GM21528 (cell line): ENCODE measurements around the gene MED19.
A peak's percentile ranks its signal among the peaks of the same experiment; 100 is the strongest.
"Not testable (repeated sequence)": the region's sequence is repeated elsewhere in the genome, so short reads cannot be mapped to it uniquely, and the experiment has no call there.

Source experiments
- ATAC-seq: cut with Tn5 transposase; IDR thresholded peaks from one replicate; pipeline ENCODE4 v1.9.1; 2021; ENCODE audit warnings: mild to moderate bottlenecking, moderate library complexity; ENCODE audit not compliant: unreplicated experiment, low FRiP score

Gene MED19

DNA sequence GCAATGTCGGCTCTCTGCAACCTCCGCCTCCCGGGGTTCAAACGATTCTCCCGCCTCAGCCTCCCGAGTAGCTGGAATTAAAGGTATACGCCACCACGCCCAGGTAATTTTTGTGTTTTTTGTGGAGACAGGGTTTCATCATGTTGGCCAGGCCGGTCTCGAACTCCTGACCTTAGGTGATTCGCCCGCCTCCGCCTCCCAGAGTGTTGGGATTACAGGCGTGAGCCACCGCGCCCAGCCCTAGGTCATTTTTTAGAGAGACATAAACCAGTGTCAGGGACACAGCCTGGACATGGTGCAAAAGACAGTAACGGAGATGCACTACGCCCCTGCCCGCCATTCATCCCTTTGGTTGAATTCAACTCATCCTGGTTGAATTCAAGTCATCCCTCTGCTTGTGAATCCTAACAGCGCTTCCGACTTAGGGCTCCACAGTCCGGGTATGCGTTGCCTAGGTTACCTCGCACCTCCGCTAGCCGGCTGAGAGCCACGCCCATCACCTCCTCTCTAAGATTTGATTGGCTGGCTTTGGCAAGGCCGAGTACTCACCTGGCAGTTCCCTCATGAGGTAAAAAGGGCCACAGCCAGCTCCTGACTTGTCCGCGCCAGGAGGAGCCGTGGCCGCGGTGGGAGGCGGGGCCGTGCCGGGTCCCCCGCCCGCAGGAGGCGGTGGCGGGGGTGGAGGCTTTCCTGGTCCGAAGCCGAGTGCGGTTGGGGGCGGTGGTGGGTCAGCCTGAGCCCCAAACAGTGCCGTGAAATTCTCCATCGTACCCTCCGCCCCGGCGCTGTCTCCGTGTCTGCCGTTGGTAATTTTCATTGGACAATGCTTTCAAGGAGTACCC is at the start of gene MED19:
Gene MED19 (minus strand): TSS at position 802 of the 842 bp plus-strand sequence. CDS start 36 bp downstream, at position 766.
- peak; percentile 56 for ATAC-seq

DNA sequence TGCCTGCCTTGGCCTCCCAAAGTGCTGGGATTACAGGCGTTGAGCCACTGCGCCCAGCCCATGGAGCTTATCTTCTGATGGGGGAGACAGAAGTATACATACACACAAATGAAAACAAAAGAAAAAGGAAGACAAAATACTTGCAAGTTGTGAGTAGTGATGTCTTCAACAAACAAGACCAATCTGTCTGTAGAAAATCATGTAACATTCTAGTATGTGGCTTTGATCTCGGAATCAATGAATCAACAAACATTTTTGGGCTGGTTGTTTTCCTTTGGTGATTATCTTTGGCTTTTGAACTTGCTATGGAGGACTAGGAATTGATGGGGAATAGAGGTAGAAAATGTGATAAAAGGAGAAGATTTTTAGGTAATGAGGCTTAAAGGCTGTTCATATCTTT is 46.2 kb upstream of the MED19 start:
- ATAC-seq = no peak

- ATAC-seq = no peak
Observed at GRCh38 chr11:57752954-57753353, 40.9 kb upstream of the MED19 start.

DNA sequence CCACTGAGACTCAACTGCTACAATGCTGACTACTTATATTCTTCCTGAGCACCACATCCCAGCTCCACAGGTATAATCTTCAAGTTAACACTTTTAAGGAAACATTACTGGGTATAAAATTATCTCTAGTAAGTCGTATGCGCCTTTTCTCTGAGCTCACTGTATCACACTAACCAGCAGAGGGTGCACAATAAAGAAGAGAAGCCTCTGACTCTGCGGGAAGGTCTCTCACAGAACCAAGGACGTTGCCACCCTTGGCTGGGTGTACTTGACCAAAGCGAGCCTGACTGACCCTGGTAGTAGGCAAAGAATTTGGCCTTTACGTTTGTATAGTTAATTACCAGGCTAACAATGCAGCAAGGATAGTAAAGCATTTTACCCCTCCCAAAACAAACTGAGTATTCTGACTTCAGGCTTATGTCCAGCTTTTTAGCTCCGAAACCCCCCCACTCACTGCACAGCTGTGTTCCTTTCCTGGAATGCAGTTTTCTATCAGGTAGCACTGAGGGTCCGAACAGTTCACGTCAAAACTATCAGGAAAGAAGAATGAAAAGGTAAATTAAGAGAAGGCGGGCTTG is 39.8 kb upstream of the MED19 start, which contains the start of gene BTBD18:
Gene BTBD18 (minus strand): TSS at position 144 of the 578 bp plus-strand sequence. CDS start 631 bp downstream, outside the sequence.
- ATAC-seq = no peak

DNA sequence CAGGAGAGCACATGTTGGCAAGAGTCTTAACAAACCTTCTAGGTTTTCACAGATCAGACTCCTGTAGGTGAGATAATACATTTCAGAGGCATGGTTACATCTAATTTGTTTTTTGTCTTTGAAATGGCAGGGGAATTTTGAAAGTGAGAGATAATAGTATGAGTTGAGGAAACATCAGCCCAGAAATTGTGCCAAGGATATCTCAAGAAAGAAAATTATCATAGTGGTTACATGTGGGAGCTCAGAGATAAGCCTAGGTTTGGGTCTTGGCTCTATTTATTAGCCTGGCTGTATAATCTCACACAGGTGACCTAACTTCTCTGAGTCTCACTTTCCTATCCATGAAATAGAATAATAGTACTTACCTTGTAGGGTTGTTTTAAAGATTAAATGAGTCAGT is 39.2 kb upstream of the MED19 start:
- no peak for ATAC-seq

DNA sequence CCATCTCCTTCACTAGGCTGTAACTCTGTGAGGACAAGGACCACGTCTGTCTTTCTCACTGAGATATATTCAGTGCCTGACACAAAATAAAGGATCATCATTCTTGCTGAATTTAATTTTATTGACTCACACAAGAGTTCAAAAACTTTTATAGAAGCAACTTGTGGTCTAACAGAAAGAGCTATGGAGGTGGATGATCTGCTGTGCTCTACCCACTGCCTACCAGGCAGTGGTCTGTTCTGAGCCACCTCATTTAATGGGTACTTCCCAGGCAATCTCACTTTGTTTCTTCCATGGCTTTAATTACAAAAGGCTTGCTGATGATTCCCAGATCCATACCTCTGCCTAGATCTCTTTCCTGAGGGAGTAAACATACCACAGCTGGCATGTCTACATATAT is 34.9 kb upstream of the MED19 start:
- ATAC-seq = no peak

DNA sequence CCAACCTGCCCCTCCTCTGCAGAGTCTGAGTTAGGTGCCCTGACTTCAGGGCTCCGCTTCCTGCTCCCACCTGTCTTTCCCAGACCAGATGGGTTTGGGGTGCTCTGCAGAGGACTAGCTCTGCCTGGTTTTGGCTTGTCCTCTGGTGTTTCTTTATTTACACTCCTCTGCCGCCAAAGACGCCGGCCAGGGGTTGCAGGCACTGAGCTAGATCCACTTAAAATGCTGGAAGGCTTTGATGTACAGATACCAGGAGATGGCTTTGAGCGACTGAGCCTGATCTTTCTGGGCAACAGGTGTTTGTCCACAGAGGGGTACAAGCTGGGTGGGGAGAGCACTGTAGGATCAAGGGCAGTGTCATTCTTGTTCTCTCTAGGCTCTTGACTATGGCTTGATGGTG is 33.2 kb upstream of the MED19 start:
- no peak for ATAC-seq

DNA sequence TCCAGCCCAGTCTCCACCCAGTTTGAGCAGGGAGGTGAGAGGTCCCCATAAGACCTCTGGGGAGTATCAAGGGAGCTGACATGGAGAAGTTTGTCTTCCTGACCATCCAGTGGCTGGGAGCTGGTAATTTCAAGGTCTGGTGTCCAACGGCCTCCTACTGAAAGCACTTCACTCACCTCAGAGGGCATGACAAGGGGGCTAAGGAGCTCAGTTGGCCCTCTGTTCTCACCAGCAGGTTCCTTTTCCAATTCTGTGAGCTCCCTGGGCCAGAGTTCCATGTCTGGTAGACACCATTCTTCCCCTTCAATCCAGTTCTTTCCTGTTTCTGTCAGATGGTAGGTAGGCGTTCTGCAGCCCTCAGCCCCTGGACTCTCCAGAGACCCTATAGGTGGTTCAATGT is 32.3 kb upstream of the MED19 start:
- no peak for ATAC-seq

- no peak for ATAC-seq
Observed at GRCh38 chr11:57742087-57742452, 30.1 kb upstream of the MED19 start.

DNA sequence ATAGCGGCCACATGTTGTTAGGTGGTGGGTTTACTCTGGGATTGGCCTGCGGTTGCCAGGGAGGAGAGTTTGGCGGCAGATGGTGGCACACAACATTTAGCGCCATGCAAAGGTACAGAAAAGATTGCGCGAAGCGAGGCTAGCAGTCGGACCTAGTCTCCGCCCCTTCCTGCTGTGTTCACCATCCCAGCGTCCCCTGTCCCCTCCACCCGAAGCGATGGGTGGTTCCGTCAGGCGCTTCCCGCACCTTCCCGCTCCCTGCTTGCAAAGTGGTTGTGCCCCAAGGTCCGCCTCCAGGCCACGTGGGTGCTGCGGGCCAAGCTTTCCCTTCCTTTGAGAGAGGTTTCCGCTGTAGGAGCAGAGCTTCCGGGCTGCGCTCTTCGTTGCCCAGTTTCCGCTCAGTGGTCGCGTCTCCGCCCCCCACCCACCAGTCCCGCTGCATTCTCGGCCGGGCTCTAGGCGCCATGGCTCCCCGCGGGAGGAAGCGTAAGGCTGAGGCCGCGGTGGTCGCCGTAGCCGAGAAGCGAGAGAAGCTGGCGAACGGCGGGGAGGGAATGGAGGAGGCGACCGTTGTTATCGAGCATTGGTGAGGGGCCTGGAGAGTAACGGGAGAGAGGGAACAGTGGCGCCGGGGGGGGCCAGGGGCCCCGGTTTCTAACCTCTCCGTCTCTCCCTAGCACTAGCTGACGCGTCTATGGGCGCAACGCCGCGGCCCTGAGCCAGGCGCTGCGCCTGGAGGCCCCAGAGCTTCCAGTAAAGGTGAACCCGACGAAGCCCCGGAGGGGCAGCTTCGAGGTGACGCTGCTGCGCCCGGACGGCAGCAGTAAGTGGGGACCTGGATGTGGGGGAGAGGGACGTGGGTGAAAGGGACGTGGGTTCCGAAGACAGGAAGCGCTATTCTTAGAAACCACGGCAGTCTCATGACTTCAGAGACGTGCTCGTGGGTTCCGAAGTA is 29.4 kb upstream of the MED19 start, which contains the start of gene SELENOH:
Gene SELENOH (plus strand): TSS at position 360 of the 955 bp plus-strand sequence. CDS start 105 bp downstream, at position 465.
- peak; percentile 89 for ATAC-seq

DNA sequence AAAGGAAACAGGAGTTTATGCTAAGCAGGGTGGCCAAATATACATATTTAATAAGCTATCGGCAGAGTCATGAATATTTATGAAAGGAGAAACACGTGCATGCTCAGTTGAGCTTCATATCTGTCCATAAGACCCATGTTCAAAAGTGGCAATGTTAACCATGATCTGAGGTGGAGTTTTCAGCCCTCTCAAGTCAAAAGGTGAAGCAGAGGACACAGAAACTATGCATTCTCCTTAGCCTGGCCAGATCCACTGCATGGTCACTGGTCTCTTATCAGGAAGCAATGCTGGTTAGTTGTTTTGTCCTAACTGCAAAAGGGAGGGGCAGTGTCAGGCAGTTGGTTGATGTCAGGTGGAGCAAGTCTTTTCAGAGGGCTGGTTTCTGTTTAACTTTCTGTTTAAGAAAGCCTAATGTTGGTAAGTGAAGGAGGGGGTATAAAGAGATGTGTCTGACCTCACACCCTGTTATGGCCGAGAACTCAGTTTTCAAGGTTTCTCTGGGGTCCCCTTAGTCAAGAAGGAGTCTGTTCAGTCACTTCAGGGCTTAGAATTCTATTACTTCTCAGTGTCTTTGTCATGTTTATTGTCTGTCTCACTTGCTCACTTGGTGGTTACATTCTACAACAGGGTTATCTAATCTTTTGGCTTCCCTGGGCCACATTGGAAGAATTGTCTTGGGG is 23.7 kb upstream of the MED19 start:
- ATAC-seq = no peak

- ATAC-seq = no peak
Observed at GRCh38 chr11:57732661-57733060, 20.6 kb upstream of the MED19 start.

GRCh38 chr11:57729479-57729878 is 17.5 kb upstream of the MED19 start:
- ATAC-seq = no peak

GRCh38 chr11:57728829-57729228 is 16.8 kb upstream of the MED19 start:
- no peak for ATAC-seq

DNA sequence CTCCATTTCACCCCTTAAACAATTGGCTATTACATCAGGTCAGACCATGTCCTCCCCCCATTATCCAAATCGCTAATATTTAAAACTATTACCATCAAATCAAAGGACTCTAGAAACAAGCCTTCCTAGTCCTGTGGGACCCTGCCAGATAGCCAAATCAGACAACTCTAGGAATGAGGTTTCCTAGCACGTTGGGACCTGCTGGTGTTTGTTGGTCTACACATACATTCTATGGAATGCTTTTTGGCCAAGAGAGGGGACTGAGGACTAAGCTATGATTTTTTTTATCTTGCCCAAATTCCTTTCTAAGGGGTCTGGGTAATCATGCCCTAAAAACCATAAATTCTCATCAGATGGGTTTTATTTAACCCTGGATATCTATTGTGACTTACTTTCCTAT is 15.2 kb upstream of the MED19 start:
- no peak for ATAC-seq

DNA sequence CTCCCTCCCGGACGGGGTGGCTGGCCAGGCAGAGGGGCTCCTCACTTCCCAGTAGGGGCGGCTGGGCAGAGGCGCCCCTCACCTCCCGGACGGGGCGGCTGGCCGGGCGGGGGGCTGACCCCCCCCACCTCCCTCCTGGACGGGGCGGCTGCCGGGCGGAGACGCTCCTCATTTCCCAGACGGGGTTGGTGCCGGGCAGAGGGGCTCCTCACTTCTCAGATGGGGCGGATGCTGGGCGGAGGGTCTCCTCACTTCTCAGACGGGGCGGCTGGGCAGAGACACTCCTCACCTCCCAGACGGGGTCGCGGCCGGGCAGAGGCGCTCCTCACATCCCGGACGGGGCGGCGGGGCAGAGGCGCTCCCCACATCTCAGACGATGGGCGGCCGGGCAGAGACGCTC is 4.7 kb upstream of the MED19 start:
- not testable (repeated sequence) for ATAC-seq

- ATAC-seq = no peak
Observed at GRCh38 chr11:57713835-57714234, 1.8 kb upstream of the MED19 start.

- peak; percentile 96 for ATAC-seq
Observed at GRCh38 chr11:57712256-57713150, 488 bp upstream of the MED19 start, which contains the start of gene TMX2. Gene TMX2, plus strand, starts transcription at chr11:57712593. Its CDS starts 26 bp downstream, at chr11:57712619.

GRCh38 chr11:57709802-57710367 is 2.1 kb downstream of the MED19 start:
- ATAC-seq = no peak
